Liver (tissue), 9 donors: ENCODE data around the gene TAP2. TPM values are rescaled to one million over a fixed set of nuclear protein-coding genes. Genes with fewer than 3 reads are reported as not detected.

Experiments used
- DNase-seq: peaks from one replicate; pipeline ENCODE4 v3.0.0-alpha.2; 2017; ENCODE audit warnings: low spot score
- H3K27ac ChIP-seq, 2 donors: one replicate each; pipeline ENCODE4 v1.7.0; 2013; ENCODE audit warnings: inconsistent platforms in 2 of 2, low read length in 2 of 2, control low read depth in 1 of 2, low read depth in 1 of 2, mild to moderate bottlenecking in 1 of 2
- H3K27me3 ChIP-seq, 4 donors: one replicate each; pipeline versions ENCODE4 v1.6.1 to v1.7.0; 2013; ENCODE audit warnings: low read length in 3 of 4, inconsistent platforms in 1 of 4, mild to moderate bottlenecking in 1 of 4, moderate library complexity in 1 of 4; ENCODE audit not compliant: control insufficient read depth in 4 of 4, insufficient read depth in 4 of 4
- H3K36me3 ChIP-seq, 4 donors: one replicate each; pipeline versions ENCODE4 v1.6.1 to v1.7.0; 2013; ENCODE audit warnings: low read length in 3 of 4, mild to moderate bottlenecking in 3 of 4, low read depth in 1 of 4, moderate library complexity in 1 of 4; ENCODE audit not compliant: control insufficient read depth in 4 of 4, insufficient read depth in 3 of 4
- H3K4me1 ChIP-seq, 4 donors: one replicate each; pipeline versions ENCODE4 v1.6.1 to v1.7.0; 2013; ENCODE audit warnings: low read length in 3 of 4, mild to moderate bottlenecking in 3 of 4, moderate library complexity in 1 of 4; ENCODE audit not compliant: control insufficient read depth in 4 of 4, insufficient read depth in 4 of 4
- H3K4me3 ChIP-seq, 3 donors: one replicate each; pipeline versions ENCODE4 v1.6.1 to v1.7.0; 2013; ENCODE audit warnings: low read length in 3 of 3, control low read depth in 1 of 3, low read depth in 1 of 3, mild to moderate bottlenecking in 1 of 3
- H3K9ac ChIP-seq, 2 donors: one replicate each; pipeline ENCODE4 v1.7.0; 2013; ENCODE audit warnings: low read length in 2 of 2, mild to moderate bottlenecking in 2 of 2, moderate library complexity in 2 of 2, control low read depth in 1 of 2, low read depth in 1 of 2
- H3K9me3 ChIP-seq, 4 donors: one replicate each; pipeline versions ENCODE4 v1.6.1 to v1.7.0; 2013; ENCODE audit warnings: low read length in 3 of 4; ENCODE audit not compliant: control insufficient read depth in 4 of 4
- ATF3 ChIP-seq: IDR thresholded peaks from 2 replicates; pipeline ENCODE4 v1.6.1; 2016; ENCODE audit warnings: antibody characterized with exemption
- EGR1 ChIP-seq, 2 donors: IDR thresholded peaks; 2 replicates each; pipeline ENCODE4 v1.6.1; 2016 to 2018; ENCODE audit warnings: antibody characterized with exemption in 2 of 2, low read depth in 2 of 2
- FOXA2 ChIP-seq: IDR thresholded peaks from 2 replicates; pipeline ENCODE4 v1.6.1; 2016; ENCODE audit warnings: antibody characterized with exemption
- GABPA ChIP-seq, 2 donors: IDR thresholded peaks in 1 of 2; conservative IDR thresholded peaks in 1 of 2; 2 replicates each; pipeline ENCODE4 v1.6.1; 2016; ENCODE audit warnings: antibody characterized with exemption in 2 of 2, mild to moderate bottlenecking in 1 of 2, moderate library complexity in 1 of 2
- HNF4A ChIP-seq, 2 donors: conservative IDR thresholded peaks; 2 replicates each; pipeline ENCODE4 v1.6.1; 2016; ENCODE audit warnings: antibody characterized with exemption in 2 of 2, mild to moderate bottlenecking in 2 of 2
- HNF4G ChIP-seq: IDR thresholded peaks from 2 replicates; pipeline ENCODE4 v1.6.1; 2016; ENCODE audit warnings: antibody characterized with exemption
- JUND ChIP-seq, 2 donors: IDR thresholded peaks; 2 replicates each; pipeline ENCODE4 v1.6.1; 2016; ENCODE audit warnings: antibody characterized with exemption in 2 of 2
- NR2F2 ChIP-seq: IDR thresholded peaks from 2 replicates; pipeline ENCODE4 v1.6.1; 2016; ENCODE audit warnings: antibody characterized with exemption
- RAD21 ChIP-seq, 2 donors: IDR thresholded peaks; 2 replicates each; pipeline ENCODE4 v1.6.1; 2016; ENCODE audit warnings: antibody characterized with exemption in 2 of 2, mild to moderate bottlenecking in 2 of 2
- RXRA ChIP-seq, 2 donors: IDR thresholded peaks; 2 replicates each; pipeline ENCODE4 v1.6.1; 2017 to 2018; ENCODE audit warnings: antibody characterized with exemption in 2 of 2, mild to moderate bottlenecking in 1 of 2
- TAF1 ChIP-seq: conservative IDR thresholded peaks from 2 replicates; pipeline ENCODE4 v1.6.1; 2016; ENCODE audit warnings: antibody characterized with exemption, mild to moderate bottlenecking
- ZBTB33 ChIP-seq: IDR thresholded peaks from 2 replicates; pipeline ENCODE4 v1.6.1; 2016; ENCODE audit warnings: antibody characterized with exemption
- WGBS: extraction: QIAGEN DNeasy Blood & Tissue Kit; methylation state at CpG from one replicate; pipeline ENCODE4 v1.1.7; 2013; 5-methylcytosine and 5-hydroxymethylcytosine counted together
- polyA plus RNA-seq, 2 donors: library from polyadenylated mRNA; stranded (reverse) in 1 of 2; unstranded in 1 of 2; fragments of 200-250 nt in 1 of 2; fragments of >200 nt in 1 of 2; fragmentation: Nextera tagmentation in 1 of 2; extraction: Ambion mirVana in 1 of 2; gene quantifications; one replicate each; pipeline versions ENCODE4 v1.2.1 to v1.2.3, GENCODE V29; 2013 to 2015
- total RNA-seq, 2 donors: library from RNA; depleted of rRNA; stranded (reverse); fragments of >200 nt; gene quantifications; one replicate each; pipeline ENCODE4 v1.2.3, GENCODE V29; 2014
- donor health status: healthy.
- donor health status: healthy.
- donor health status: healthy.
- donor health status: healthy.
- donor health status: healthy.

Gene TAP2
- total and polyA plus RNA-seq, 4 donors: 2.2 to 14.9 (median 6.4) TPM

- Histone ChIP-seq H3K4me1 (peaks cover 6 to 21% (median 14%) of the 10 kb centered on the region in 4 donors), H3K9ac (no peak overlapping the region), H3K27ac (no peak overlapping the region), H3K9me3 (no peaks in the 10 kb centered on the region), H3K4me3 (no peak overlapping the region), H3K27me3 (no peaks in the 10 kb centered on the region), H3K36me3 (peaks cover 0 to 30% (median 27%) of the 10 kb centered on the region in 4 donors)
- 80% methylated on average over 8 of the region's 8 CpGs for WGBS
- no peak for DNase-seq
- TF ChIP-seq NR2F2 (no peak), HNF4G (no peak), EGR1 (IDR thresholded peaks at IDR 0.05; ENCODE audit: low read depth in 2 of 2) (no peak), RAD21 (IDR thresholded peaks at IDR 0.05) (no peak), TAF1 (no peak), JUND (IDR thresholded peaks at IDR 0.05) (no peak), GABPA (IDR thresholded peaks at IDR 0.05 in 1 of 2, conservative IDR thresholded peaks at IDR 0.05 in 1 of 2) (no peak), ZBTB33 (no peak), ATF3 (no peak), FOXA2 (no peak), HNF4A (conservative IDR thresholded peaks at IDR 0.05) (no peak)
Observed at GRCh38 chr6:32855467-32856174, 17.1 kb upstream of the TAP2 start.

GRCh38 chr6:32854376-32855178, 16.0 kb upstream of the TAP2 start:
- TF ChIP-seq EGR1 (IDR thresholded peaks at IDR 0.05; ENCODE audit: low read depth in 2 of 2) (no peak), ATF3 (no peak), RXRA (IDR thresholded peaks at IDR 0.05) (peak in 1 of 2 donors; percentile 5), TAF1 (no peak)
- peak overlapping the region; percentile 81 to 91 (median 88) for H3K4me3 ChIP-seq
- peaks cover 3 to 38% (median 34%) of the 10 kb centered on the region in 4 donors for H3K36me3 ChIP-seq
- no peaks in the 10 kb centered on the region for H3K9me3 ChIP-seq
- H3K27me3 ChIP-seq: no peaks in the 10 kb centered on the region
- DNase-seq: no peak
- 13% methylated on average over 24 of the region's 24 CpGs for WGBS
- H3K9ac ChIP-seq: peak overlapping the region; percentile 79 to 86
- H3K27ac ChIP-seq: peak overlapping the region; percentile 98 to 100
- H3K4me1 ChIP-seq: peaks cover 6 to 21% (median 14%) of the 10 kb centered on the region in 4 donors
